GM19025 (cell line): ENCODE results near the gene ASNS.
"Not testable (repeated sequence)": the region's sequence is repeated elsewhere in the genome, so short reads cannot be mapped to it uniquely, and the experiment has no call there.

Experiments used
- ATAC-seq: cut with Tn5 transposase; IDR thresholded peaks from one replicate; pipeline ENCODE4 v1.9.1; 2021; ENCODE audit warnings: mild to moderate bottlenecking, low read depth, moderate library complexity; ENCODE audit not compliant: unreplicated experiment

ASNS gene, protein sequence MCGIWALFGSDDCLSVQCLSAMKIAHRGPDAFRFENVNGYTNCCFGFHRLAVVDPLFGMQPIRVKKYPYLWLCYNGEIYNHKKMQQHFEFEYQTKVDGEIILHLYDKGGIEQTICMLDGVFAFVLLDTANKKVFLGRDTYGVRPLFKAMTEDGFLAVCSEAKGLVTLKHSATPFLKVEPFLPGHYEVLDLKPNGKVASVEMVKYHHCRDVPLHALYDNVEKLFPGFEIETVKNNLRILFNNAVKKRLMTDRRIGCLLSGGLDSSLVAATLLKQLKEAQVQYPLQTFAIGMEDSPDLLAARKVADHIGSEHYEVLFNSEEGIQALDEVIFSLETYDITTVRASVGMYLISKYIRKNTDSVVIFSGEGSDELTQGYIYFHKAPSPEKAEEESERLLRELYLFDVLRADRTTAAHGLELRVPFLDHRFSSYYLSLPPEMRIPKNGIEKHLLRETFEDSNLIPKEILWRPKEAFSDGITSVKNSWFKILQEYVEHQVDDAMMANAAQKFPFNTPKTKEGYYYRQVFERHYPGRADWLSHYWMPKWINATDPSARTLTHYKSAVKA

DNA sequence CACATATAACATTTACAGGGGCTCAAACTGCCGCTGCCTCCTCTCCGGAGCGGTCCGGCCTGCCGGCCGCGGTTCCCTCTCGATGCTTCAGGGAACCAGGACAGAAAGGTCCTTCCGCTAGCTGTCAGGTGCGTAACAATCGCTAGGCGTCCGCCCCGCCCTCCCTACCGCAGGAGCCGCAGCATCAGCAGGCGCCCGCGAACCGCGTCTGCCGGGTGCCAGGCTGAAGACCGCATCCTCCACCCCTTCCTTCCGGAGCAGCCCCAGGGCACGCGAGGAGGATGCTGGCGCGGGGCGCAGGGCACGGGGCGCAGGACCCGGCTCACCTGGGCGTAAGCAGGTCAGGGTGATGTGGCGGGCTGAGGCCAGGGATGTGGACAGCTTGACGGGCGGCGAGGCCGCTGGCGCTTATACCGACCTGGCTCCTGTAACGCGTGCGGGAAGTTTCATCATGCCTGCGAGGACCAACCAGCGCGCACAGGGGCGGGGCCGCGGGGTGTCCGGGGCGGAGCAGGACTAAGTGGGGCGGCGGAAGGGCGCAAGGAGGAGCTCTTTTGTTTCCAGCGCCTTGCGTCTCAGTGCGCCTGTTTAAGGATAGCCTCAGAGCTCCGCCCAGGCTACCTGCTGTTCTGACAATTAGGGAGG, at the start of gene ASNS:
Gene ASNS (minus strand): TSS at position 384 of the 645 bp plus-strand sequence. CDS start 3,252 bp downstream, outside the sequence.
- peak; percentile 98 for ATAC-seq

GRCh38 chr7:97921254-97921653, 49.0 kb upstream of the ASNS start:
- not testable (repeated sequence) for ATAC-seq

GRCh38 chr7:97915267-97915666, 43.1 kb upstream of the ASNS start:
- ATAC-seq: not testable (repeated sequence)

DNA sequence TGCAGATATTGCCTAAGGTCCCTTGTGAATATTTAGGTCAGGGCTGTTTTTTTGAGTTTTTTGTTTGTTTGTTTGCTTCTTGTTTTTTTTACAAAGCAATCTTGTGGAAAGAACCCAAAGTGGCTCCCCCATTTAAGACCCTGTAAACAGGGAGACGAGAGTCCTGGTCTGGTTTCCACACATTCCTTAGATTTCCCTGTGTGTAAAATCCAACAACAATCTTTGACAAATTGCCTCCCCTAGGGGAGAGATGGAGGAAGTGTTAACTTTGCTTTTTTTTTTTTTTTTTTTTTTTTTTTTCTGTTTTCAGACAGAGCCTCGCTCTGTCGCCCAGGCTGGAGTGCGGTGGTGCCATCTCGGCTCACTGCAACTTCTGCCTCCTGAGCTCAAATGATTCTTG, 40.1 kb upstream of the ASNS start:
- not testable (repeated sequence) for ATAC-seq

DNA sequence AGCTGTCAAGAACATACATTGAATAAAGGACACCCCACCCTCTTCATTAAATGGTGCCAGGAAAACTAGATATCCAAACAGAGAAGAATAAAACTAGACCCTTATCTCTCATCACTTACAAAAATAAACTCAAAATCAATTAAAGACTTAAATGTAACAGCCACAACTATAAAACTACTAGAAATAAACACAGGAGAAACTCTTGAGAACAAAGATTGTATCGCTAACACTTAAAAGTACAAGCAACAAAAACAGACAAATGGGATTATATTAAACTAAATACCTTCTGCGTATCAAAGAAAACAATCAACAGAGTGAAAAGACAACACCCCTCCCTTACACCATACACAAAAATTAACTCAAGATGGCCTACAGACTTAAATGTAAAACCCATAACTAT, 24.7 kb upstream of the ASNS start:
- not testable (repeated sequence) for ATAC-seq

GRCh38 chr7:97891721-97892120, 19.5 kb upstream of the ASNS start:
- ATAC-seq: not testable (repeated sequence)

DNA sequence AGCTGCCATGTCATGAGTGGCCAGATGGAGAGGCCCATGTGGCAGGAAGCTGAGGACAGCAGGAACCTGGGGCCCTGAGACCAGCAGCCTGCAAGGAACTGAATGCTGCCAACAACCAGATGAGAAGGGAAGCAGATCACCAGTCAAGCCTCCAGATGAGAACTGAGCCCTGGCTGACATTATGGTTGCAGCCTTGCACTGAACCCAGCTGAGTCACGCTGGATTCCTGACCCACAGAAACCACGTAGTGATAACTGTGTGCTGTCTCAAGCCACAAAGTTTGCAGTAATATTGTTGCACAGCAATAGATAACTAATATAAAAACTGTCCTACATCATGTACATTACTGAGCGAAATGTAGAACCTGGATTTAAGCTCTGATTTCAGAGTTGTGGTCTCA, 7.3 kb upstream of the ASNS start:
- not testable (repeated sequence) for ATAC-seq

GRCh38 chr7:97874894-97875293, 2.7 kb upstream of the ASNS start:
- not testable (repeated sequence) for ATAC-seq

DNA sequence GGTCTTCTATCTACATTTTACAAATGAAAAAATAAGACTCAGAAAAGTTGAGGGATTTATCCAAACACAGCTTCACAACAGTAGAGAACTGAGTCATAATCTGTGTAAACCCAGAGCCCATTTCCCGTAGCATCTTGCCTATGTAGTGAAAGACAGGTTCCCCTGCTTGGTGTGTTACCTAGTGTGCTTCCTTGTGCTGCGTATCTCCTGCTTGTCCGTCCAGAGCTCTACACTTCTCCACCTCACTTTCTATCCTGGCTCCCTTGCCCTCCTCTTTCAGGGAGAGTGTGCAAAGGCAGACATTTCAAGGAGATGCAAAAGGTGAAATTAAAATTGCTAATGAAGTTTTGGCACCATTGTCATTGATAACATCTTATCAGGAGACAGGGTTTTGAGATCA, 1.4 kb upstream of the ASNS start:
- ATAC-seq: no peak

DNA sequence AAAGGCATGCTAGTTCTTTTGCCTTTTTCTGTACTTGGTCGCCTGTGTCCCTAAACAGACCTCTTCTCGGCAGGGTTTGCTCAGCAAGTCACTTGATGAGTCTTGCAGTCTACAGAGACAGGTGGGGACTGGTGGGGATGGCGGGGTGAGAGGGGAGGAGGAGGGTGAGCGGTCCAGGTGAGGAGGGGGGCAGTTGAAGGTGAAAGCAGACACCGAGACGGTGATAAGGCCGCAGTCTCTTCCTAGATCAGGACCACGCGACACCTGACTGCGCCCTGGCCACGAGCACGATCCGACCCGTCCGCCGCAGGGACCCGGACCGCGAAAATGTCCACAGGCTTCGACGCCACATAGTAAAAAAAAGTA, 566 bp downstream of the ASNS start:
- ATAC-seq: peak; percentile 6

DNA sequence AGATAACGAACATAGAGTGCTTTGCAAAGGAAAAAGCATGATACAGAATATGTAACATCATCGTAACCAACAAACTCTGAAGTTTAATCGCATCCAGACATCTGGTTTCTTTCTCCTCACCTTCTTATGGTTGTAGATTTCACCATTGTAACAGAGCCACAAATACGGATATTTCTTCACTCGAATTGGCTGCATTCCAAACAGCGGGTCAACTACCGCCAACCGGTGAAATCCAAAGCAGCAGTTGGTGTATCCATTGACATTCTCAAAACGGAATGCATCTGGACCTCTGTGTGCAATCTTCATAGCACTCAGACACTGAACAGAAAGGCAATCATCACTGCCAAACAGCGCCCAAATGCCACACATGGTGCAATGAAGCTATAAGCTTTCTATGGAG, 3.4 kb downstream of the ASNS start:
- ATAC-seq: no peak

DNA sequence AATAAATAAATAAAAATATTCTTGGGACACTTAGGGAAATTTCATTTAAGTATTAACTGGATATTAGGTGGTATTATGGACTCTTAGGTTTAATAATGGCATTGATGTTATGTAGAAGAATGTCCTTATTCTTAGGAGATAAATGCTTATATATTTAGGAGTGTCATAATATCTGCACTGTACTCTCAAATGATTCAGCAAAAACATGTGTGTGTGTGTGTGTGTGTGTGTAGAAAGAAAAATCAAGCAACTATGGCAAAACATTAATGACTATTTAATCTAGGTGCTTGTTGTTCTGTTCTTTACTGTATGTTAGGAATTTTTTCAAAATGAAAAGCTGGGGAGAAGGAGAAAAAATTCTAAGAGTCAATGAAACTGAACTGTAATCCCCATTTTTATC, 3.9 kb downstream of the ASNS start:
- ATAC-seq: no peak

- no peak for ATAC-seq
Measured at GRCh38 chr7:97865104-97865503, 7.1 kb downstream of the ASNS start.

- ATAC-seq: no peak
Measured at GRCh38 chr7:97859606-97860204, 12.5 kb downstream of the ASNS start.

- ATAC-seq: no peak
Measured at GRCh38 chr7:97858221-97858620, 14.0 kb downstream of the ASNS start.

- no peak for ATAC-seq
Measured at GRCh38 chr7:97857544-97857943, 14.7 kb downstream of the ASNS start.

DNA sequence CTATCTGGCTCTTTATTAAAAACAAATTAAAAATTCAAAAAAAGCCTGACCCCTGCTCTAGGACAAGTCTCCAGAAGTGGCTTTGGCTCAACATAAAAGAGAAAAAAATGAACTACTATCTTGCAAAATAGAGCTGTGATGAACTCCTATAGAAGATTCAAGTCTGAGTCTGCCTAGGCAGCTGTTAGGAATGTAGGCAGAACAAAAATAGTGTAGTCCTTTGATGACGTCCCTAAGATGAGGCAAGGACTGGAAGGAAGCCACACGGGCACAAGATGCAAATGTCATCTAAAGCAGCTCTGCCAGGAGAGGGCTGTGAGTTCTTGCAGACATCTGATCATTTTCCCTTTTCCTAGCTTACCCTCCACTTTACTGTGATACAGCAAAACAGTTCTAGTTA, 20.5 kb downstream of the ASNS start:
- no peak for ATAC-seq

- ATAC-seq: not testable (repeated sequence)
Measured at GRCh38 chr7:97850262-97851031, 21.8 kb downstream of the ASNS start.

DNA sequence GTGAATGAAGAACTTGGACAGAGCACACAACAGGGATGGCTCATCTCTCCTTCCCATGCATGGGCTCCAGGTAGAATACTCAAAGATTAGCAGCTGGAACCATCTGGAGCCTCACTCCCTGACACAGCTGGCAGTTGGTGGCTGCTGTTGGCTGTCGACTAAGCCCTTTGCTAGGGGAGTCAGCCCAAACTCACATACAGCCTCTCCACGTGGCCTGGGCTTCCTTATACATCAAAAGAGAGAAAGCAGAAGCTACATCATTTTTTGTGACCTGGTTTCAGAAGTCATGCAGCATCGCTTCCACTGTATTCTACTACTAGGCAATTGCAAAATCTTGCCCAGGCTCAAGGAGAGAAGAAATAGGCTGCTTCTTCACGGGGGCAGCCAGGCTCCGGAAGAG, 24.4 kb downstream of the ASNS start:
- no peak for ATAC-seq

- no peak for ATAC-seq
Measured at GRCh38 chr7:97846945-97847344, 25.3 kb downstream of the ASNS start.
